HFFc6 (cell line): Measurements from ENCODE around the gene ATF3. TPM values are rescaled to one million over a fixed set of nuclear protein-coding genes. Genes with fewer than 3 reads are reported as not detected.

Experiments used
- DNase-seq: peaks from one replicate; pipeline ENCODE4 v3.0.0-alpha.2; 2018
- H3K27ac Mint-ChIP-seq: 2 replicates; pipeline ENCODE4 v1.8.0; 2020; ENCODE audit warnings: mild to moderate bottlenecking, mixed read lengths
- H3K27me3 Mint-ChIP-seq: 2 replicates; pipeline ENCODE4 v1.8.0; 2021; ENCODE audit warnings: mild to moderate bottlenecking, moderate library complexity, mixed read lengths; ENCODE audit not compliant: insufficient read depth
- H3K36me3 Mint-ChIP-seq: 2 replicates; pipeline ENCODE4 v1.8.0; 2021; ENCODE audit warnings: low read depth, mixed read lengths
- H3K4me1 Mint-ChIP-seq: 2 replicates; pipeline ENCODE4 v1.8.0; 2020; ENCODE audit warnings: low read depth, mixed read lengths
- H3K4me3 Mint-ChIP-seq: 2 replicates; pipeline ENCODE4 v1.8.0; 2020; ENCODE audit warnings: mild to moderate bottlenecking, moderate library complexity, mixed read lengths
- H3K9me3 Mint-ChIP-seq: 2 replicates; pipeline ENCODE4 v1.8.0; 2020; ENCODE audit warnings: mild to moderate bottlenecking, mixed read lengths
- total RNA-seq, 6 experiments: library from RNA; stranded (reverse); fragmentation: NEBNext Ultra II Directional; extraction: Animal tissue kit (Norgen Biotek cat#: 25700); gene quantifications; 2 replicates in 1 of 6; 3 replicates in 5 of 6; pipeline ENCODE4 v1.2.3, GENCODE V29; 2021
- TF ChIP-seq, protein P1 (sequence below): fragments of 200-600 bp; sonication (generic); IDR thresholded peaks from 2 replicates; pipeline ENCODE4 v1.5.0; 2021; ENCODE audit warnings: antibody characterized with exemption, mild to moderate bottlenecking

The ATF3 gene
- total RNA-seq, 6 experiments from 2014 or later = 1.9 to 5.5 (median 4.8) TPM

DNA sequence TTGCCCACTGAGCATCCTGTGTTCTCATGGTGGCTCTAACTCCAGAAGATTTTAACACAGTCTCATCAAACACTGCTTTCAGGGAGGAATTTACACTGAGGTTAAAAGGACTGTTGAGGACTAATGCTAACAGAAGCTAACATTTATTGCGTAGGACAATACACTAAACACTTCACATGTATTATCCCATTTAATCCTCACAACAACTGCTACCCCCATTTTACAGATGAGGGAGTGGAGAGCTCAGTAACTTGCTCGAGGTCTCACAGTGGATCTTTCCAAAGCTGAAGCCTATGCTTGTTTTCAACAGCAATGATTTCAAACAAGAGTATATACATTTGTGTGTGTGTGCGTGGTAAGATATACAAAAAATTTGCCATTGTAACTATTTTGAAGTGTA, 13.9 kb downstream of the ATF3 start:
- peaks cover 12% of the 10 kb centered on the region for H3K4me1 Mint-ChIP-seq

DNA sequence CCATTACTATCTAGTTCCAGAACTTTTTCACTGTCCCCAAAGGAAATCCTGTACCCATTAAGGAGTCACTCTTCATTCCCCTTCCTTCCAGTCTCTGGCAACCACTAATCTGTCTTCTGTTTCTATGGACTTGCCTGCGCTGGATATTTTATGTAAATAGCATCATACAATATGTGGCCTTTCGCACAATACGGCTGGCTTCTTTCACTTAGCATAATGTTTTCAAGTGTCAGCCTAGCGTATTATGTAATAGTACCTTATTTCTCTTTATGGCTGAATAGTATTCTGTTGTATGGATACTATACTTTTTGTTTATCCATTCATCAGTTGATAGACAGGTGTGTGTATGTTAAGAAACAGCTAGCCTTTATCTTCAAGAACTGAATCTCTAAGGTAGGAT, 14.3 kb downstream of the ATF3 start:
- TF ChIP-seq, protein P1, sequence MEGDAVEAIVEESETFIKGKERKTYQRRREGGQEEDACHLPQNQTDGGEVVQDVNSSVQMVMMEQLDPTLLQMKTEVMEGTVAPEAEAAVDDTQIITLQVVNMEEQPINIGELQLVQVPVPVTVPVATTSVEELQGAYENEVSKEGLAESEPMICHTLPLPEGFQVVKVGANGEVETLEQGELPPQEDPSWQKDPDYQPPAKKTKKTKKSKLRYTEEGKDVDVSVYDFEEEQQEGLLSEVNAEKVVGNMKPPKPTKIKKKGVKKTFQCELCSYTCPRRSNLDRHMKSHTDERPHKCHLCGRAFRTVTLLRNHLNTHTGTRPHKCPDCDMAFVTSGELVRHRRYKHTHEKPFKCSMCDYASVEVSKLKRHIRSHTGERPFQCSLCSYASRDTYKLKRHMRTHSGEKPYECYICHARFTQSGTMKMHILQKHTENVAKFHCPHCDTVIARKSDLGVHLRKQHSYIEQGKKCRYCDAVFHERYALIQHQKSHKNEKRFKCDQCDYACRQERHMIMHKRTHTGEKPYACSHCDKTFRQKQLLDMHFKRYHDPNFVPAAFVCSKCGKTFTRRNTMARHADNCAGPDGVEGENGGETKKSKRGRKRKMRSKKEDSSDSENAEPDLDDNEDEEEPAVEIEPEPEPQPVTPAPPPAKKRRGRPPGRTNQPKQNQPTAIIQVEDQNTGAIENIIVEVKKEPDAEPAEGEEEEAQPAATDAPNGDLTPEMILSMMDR = no peak
- Mint-ChIP-seq H3K4me3 (no peak overlapping the region), H3K36me3 (peaks cover 5% of the 10 kb centered on the region; the same call in 1 of the 2 replicates), H3K4me1 (peaks cover 12% of the 10 kb centered on the region), H3K27me3 (peaks cover 25% of the 10 kb centered on the region), H3K9me3 (no peaks in the 10 kb centered on the region), H3K27ac (no peak overlapping the region)
- no peak for DNase-seq

More for the DNA sequence above, 13.9 kb downstream of the ATF3 start:
- H3K27me3 Mint-ChIP-seq = peaks cover 25% of the 10 kb centered on the region
- no peaks in the 10 kb centered on the region for H3K9me3 Mint-ChIP-seq
- H3K4me3 Mint-ChIP-seq = no peak overlapping the region
- no peak overlapping the region for H3K27ac Mint-ChIP-seq
- no peak for DNase-seq
- peaks cover 5% of the 10 kb centered on the region; the same call in 1 of the 2 replicates for H3K36me3 Mint-ChIP-seq
- TF ChIP-seq, protein P1 = no peak

DNA sequence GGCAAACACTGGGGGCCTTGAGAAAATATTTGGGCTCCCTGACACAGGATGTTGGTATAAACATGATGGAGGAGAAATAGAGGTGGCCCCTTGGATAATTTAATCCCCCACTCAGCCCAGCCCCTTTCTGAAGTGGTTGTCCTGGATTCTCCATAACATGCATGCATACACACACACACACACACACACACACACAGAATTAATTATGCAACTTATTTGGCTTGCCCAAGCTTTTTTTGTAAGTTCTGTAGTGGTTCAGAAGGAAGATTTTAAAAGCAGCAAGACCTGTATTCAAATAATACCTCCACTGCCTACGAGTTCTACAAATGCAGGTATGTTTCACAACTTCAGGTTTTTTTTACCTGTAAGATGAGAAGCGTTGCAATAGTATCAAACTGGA, 15.0 kb downstream of the ATF3 start:
- Mint-ChIP-seq H3K4me3 (no peak overlapping the region), H3K36me3 (peaks cover 5% of the 10 kb centered on the region; the same call in 1 of the 2 replicates), H3K27me3 (peaks cover 24% of the 10 kb centered on the region), H3K27ac (no peak overlapping the region), H3K4me1 (peaks cover 8% of the 10 kb centered on the region), H3K9me3 (no peaks in the 10 kb centered on the region)
- TF ChIP-seq, protein P1 = no peak
- DNase-seq = no peak

DNA sequence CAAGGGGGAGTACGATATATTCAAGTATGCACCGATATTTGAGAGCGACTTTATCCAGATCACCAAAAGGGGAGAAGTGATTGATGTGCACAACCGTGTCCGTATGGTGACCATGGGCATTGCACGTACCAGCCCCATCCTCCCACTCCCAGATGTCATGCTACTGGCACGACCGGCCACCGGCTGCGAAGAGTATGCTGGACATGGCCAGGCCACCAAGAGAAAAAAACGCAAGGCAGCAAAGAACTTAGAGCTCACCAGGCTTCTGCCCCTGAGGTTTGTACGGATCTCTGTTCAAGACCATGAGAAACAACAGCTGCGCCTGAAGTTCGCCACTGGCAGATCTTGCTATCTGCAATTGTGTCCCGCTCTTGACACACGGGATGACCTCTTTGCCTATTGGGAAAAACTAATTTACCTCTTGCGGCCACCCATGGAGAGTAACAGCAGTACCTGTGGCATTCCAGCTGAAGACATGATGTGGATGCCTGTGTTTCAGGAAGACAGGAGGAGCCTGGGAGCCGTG, 16.5 kb downstream of the ATF3 start:
- TF ChIP-seq, protein P1 = no peak
- Mint-ChIP-seq H3K9me3 (no peaks in the 10 kb centered on the region), H3K36me3 (peaks cover 2% of the 10 kb centered on the region; the same call in 1 of the 2 replicates), H3K4me3 (no peak overlapping the region), H3K27ac (no peak overlapping the region), H3K27me3 (peaks cover 22% of the 10 kb centered on the region), H3K4me1 (no peaks in the 10 kb centered on the region)
- DNase-seq = no peak

DNA sequence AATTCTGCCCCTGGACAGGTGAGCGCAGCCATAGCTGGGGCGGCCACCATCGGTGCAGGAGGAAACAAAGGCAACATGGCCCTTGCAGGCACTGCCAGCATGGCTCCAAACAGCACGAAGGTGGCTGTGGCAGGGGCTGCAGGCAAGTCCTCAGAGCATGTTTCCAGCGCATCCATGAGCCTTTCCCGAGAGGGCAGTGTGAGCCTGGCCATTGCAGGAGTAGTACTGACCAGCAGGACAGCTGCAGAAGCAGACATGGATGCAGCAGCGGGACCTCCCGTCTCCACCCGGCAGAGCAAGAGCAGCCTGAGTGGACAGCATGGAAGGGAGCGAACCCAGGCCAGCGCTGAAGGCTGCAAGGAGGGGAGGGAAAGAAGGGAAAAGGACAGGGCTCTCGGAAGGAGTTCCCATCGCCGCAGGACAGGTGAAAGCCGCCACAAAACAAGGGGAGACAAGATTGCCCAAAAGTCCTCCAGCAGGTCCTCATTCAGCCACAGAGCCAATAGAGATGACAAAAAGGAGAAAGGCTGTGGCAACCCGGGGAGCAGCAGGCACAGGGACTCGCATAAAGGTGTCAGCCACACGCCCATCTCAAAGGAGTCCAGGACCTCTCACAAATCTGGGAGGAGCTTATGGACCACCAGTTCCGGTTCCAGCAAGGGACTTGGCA, 17.4 kb downstream of the ATF3 start:
- no peak overlapping the region for H3K27ac Mint-ChIP-seq
- no peaks in the 10 kb centered on the region for H3K36me3 Mint-ChIP-seq
- TF ChIP-seq, protein P1 = no peak
- H3K4me1 Mint-ChIP-seq = no peaks in the 10 kb centered on the region
- H3K27me3 Mint-ChIP-seq = peaks cover 22% of the 10 kb centered on the region
- no peaks in the 10 kb centered on the region for H3K9me3 Mint-ChIP-seq
- no peak overlapping the region for H3K4me3 Mint-ChIP-seq
- no peak for DNase-seq
